ENCODE measurements around the gene GYG1.

The GYG1 gene

DNA sequence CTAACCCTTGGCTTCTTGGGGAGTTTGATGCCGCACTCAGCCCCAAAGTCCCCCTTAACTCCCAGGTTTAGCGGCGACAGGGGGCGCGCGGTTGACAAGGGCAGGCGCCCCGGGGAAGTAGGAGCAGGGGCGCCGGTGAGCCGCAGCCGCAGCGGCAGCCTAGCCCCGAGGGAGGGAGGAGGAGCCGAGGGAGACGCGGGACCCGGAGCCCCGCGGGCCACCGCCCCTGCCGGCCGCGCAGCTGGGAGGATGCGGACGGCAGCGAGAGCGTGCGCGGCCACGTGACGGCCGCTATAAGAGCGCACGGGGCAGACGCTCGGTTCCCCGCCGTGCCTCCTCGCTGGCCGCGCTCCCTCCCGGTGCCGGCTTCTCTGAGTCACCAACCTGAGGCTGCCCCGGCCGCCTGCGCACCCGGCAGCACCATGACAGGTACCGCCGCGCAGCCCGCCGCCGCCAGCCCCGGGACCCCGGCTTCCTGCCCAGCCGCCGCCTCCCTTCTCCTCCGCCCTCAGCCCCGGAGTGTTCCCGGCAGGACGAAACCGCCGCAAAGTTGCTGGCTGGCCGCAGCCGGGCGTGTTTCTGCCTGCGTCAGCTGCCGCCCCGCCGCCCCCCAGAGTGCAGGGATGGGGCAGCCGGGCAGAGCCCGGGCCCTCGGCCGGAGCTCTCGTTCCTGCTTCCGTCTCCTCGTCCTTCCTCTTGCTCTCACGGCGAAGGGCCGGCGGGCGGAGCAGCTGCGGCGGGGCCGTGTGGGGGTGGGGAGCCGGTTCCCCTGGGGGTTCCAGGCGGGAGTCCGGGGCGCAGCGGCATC, at the start of gene GYG1:
GYG1 (plus strand) TSS at position 322 of the 808 bp plus-strand sequence; CDS start at position 423, 101 bp downstream.
- peak within 1 kb of the TSS; percentile 95 for H3K4me3 ChIP-seq (ENCODE audit: low read depth, low read length)
- TF ChIP-seq, protein P1, sequence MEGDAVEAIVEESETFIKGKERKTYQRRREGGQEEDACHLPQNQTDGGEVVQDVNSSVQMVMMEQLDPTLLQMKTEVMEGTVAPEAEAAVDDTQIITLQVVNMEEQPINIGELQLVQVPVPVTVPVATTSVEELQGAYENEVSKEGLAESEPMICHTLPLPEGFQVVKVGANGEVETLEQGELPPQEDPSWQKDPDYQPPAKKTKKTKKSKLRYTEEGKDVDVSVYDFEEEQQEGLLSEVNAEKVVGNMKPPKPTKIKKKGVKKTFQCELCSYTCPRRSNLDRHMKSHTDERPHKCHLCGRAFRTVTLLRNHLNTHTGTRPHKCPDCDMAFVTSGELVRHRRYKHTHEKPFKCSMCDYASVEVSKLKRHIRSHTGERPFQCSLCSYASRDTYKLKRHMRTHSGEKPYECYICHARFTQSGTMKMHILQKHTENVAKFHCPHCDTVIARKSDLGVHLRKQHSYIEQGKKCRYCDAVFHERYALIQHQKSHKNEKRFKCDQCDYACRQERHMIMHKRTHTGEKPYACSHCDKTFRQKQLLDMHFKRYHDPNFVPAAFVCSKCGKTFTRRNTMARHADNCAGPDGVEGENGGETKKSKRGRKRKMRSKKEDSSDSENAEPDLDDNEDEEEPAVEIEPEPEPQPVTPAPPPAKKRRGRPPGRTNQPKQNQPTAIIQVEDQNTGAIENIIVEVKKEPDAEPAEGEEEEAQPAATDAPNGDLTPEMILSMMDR (IDR thresholded peaks at IDR 0.05; ENCODE audit: insufficient read depth, low read depth, low read length, missing control alignments) = peak; percentile 13
- peak; percentile 91 for DNase-seq (ENCODE audit: low read depth)

DNA sequence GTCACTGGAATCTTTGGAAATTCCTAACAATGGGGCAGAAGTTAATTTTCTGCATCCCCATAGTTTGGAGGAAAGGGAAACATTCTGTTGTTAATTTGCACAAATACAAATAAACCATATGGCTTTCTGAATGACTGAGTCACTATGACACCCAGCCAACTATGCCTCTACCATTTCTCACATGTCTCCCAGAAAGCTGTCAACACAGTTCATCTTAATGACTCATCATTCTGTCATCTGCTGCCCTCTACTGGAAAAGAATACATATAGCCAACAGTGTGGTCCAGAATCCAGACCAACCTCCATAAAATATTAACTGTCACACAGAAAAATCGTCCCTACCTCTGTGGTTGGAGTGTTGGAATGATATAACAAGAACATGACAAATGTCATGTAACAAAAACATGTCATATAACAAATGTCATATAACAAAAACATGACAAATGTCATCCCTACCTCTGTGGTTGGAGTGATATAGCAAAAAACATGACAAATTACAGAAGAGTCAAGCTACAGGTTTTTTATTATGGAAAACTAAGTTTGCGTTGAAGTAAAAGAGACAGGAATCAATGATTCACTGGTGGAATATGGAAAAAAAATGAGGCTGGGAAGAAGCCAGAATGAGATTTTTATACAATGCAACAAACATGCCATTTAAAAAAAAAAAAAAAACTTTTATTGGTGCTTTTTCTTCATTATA, 47.7 kb upstream of the GYG1 start:
- peak; percentile 75 for DNase-seq (ENCODE audit: low read depth)
- no peak overlapping the region for H3K4me3 ChIP-seq (ENCODE audit: low read depth, low read length)
- TF ChIP-seq, protein P1 (IDR thresholded peaks at IDR 0.05; ENCODE audit: insufficient read depth, low read depth, low read length, missing control alignments) = peak; percentile 67

DNA sequence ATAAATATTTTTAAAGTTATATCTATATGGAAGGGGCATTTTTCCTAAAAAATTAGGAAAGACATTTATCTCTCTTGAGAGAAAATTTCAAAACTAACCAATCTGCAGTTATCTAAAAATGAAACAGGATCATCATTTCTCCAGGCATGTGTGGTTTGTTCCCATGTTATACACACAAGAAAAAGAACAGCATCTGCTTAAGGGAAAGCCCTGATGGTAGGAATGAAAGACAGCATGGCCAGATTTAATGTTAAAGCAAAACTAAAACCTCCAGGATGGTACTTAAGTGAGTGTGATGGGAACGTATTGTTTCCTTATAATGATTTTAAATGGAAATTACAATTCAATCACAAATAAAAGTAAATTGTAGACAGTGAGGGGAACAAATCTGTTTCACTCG, 46.2 kb upstream of the GYG1 start:
- no peak for DNase-seq (ENCODE audit: low read depth)
- H3K4me3 ChIP-seq (ENCODE audit: low read depth, low read length) = no peak overlapping the region
- TF ChIP-seq, protein P1 (IDR thresholded peaks at IDR 0.05; ENCODE audit: insufficient read depth, low read depth, low read length, missing control alignments) = no peak

DNA sequence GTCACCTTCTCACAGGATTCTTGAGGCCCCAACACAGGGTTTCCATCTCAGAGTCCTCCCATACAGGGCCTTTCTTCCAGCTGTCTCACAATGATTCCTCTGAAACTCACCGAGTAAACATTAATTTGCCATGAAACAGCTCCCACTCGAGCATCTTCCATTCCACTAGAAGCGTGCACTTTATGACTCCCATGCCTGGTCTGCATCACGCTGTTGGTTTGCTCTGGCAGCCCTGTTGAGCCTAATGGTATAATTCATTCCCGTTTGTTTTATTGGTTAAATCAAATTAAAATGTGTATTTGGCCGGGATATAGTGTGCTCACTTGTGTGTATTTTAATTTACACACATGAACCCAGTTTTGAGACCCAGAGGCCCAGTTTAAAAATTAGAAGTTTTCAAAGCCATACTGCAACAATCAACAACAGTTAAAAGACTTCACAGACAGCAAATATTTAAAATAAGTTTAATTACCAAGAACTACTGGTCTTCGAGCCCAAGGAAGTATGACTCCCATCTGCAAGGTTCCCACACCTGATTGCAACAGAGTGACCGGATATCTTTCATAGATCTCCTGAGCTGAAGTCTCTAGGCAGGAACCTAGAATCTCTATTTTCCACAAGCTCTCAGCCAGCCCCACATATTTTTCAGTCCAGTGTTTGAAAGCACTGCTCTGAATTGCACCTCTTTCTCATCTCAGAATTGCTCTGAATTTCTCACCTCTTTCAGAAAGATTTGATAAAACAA, 42.3 kb upstream of the GYG1 start:
- TF ChIP-seq, protein P1 (IDR thresholded peaks at IDR 0.05; ENCODE audit: insufficient read depth, low read depth, low read length, missing control alignments) = no peak
- H3K4me3 ChIP-seq (ENCODE audit: low read depth, low read length) = no peak overlapping the region
- DNase-seq (ENCODE audit: low read depth) = no peak

DNA sequence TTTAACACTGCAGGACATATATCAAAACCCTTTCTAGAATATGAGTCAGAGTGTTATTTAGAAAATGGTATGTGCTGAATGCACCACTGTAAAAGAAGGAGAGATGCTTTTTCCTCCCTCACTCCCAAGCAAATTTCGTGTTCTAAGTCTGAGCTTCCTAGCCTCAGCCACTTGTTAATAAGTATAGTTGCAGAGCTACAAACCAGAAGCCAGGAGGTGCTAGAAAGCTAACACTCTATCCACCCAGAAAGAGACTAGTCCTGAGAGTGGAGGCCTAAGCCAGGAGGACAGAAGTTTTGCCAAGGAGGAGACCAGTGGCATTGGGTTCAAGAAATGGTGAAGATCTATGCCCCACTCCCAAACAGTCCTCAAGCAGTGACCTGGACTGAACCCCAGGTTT, 40.5 kb upstream of the GYG1 start:
- no peak overlapping the region for H3K4me3 ChIP-seq (ENCODE audit: low read depth, low read length)
- TF ChIP-seq, protein P1 (IDR thresholded peaks at IDR 0.05; ENCODE audit: insufficient read depth, low read depth, low read length, missing control alignments) = peak; percentile 12
- peak; percentile 24 for DNase-seq (ENCODE audit: low read depth)

DNA sequence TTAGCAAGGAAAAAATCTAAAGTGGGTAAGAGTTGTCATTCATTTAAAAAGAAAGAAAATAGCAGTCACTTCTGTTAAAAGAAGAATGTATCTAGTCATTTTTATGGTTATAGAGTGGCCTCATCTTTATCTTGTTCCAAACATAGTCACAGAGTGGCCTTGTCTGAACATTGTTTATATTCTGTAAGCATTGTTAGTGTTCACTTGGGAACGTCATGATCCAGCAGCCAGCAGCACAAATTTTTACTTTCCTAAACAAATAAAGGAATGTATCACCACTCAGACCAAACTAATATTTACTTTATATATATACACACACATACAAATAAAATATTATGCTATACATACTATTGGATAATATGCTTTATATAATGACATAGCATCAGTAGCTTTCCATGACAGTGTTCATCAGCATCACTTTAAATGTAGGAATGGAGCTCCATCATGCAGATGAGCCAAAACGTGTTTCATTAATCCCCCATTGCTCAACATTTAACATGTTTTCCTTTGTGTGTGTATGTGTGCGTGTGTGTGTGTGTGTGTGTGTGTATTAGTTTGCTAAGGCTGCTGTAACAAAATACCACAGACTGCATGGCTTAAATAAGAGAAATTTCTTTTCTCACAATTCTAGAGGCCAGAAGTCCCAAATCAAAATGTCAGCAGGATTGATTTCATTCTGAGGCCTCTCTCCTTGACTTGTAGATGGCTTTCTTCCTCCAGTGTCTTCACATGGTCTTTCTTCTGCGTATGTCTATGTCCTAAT, 39.6 kb upstream of the GYG1 start:
- no peak for DNase-seq (ENCODE audit: low read depth)
- TF ChIP-seq, protein P1 (IDR thresholded peaks at IDR 0.05; ENCODE audit: insufficient read depth, low read depth, low read length, missing control alignments) = no peak
- no peak overlapping the region for H3K4me3 ChIP-seq (ENCODE audit: low read depth, low read length)

All from GM12865 (cell line).